GM21526 (cell line): ENCODE results near the gene GNL1.
"Not testable (repeated sequence)": the region's sequence is repeated elsewhere in the genome, so short reads cannot be mapped to it uniquely, and the experiment has no call there.

Experiments
- ATAC-seq: cut with Tn5 transposase; IDR thresholded peaks from one replicate; pipeline ENCODE4 v1.9.1; 2021; ENCODE audit warnings: moderate library complexity; ENCODE audit not compliant: unreplicated experiment, low FRiP score

Gene GNL1

DNA sequence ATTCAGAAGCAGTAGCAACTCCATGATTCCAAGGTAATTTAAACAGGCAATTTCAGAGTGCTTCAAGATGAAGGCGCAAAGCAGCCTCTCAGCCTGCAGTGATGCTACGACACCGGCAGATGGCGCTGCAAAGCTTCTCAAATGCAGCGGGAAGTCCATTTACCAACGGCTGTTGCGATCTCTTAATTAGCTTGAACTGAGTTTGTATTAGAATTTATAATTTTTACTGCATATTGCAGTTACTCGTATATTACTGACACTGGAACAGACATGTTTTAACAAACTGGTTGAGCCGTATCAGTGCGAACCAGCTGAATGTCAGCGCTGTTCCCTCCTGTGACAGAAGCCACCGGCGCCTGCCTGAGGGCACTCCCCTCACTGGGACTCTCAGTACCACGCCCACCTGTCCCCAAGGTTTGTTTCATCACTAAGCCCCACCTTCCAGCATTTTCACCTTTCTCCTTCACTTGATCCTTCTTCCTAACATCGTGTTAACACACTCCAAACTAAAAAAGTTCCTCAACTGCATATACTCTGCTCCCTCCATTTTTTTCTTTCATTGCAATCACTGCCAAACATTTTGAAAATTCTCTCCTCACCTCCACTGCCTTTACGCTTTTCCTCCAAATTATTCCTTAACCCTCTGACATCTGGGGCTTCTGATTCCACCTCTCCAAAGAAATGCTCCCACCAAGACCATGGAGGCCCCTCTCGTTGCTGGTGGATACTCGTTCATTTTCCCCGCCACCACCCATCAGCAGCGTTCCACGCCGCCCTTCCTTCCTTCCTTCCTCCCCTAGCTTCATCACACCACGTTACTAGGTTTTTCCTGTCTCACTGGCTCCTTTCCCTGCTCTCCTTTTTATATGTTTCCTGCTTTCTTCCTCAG is 14.5 kb downstream of the GNL1 start:
- ATAC-seq: no peak

GRCh38 chr6:30537931-30538330 is 18.4 kb downstream of the GNL1 start:
- ATAC-seq: no peak

- no peak for ATAC-seq
Observed at GRCh38 chr6:30533460-30534294, 22.6 kb downstream of the GNL1 start.

DNA sequence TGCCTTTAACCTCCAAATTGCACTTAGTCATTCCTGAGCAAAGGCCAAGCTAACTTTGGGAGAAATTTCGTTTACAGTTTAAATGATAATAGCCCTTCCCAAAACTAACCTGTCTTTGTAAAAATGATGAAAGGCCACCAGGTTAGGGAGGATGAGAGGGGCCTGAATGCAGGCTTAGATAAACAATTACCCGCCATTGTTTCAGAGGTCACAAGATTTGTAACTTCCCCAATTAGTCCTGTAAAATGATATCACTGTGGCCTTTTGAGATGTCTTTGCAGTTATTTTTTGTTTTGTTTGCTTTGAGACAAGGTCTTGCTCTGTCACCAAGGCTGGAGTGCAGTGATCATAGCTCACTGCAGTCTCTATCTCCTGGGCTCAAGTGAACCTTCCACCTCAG is 26.3 kb downstream of the GNL1 start:
- ATAC-seq: no peak

GRCh38 chr6:30529349-30529875 is 26.9 kb downstream of the GNL1 start:
- ATAC-seq: not testable (repeated sequence)

DNA sequence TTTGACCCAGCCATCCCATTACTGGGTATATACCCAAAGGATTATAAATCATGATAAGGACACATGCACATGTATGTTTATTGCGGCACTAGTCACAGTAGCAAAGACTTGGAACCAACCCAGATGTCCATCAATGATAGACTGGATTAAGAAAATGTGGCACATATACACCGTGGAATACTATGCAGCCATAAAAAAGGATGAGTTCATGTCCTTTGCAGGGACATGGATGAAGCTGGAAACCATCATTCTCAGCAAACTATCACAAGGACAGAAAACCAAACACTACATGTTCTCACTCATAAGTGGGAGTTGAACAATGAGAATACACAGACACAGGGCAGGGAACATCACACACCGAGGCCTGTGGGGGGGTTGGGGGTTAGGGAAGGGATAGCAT is 29.8 kb downstream of the GNL1 start:
- not testable (repeated sequence) for ATAC-seq

- ATAC-seq: not testable (repeated sequence)
Observed at GRCh38 chr6:30521952-30522351, 34.3 kb downstream of the GNL1 start.

- ATAC-seq: not testable (repeated sequence)
Observed at GRCh38 chr6:30521082-30521481, 35.2 kb downstream of the GNL1 start.

DNA sequence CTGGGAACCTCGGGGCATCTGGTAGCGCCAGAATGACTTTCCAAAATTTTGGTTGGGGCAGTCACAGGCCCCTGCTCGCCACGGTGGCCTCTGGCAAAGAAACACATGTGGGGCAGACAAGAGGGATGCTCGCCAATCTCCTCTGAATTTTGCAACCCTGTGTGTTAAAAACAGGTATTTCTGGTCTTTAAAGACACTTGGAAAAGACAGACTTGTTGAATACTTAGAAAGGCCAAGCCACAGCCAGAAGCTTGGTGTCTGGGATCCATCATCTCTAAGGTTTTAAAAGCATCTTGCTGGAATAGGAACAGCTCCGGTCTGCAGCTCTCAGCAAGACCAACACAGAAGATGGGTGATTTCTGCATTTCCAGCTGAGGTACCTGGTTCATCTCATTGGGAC is 35.8 kb downstream of the GNL1 start:
- no peak for ATAC-seq

GRCh38 chr6:30518505-30519145 is 37.7 kb downstream of the GNL1 start:
- ATAC-seq: not testable (repeated sequence)

GRCh38 chr6:30517767-30518504 is 38.4 kb downstream of the GNL1 start:
- not testable (repeated sequence) for ATAC-seq

GRCh38 chr6:30516754-30517076 is 39.6 kb downstream of the GNL1 start:
- ATAC-seq: not testable (repeated sequence)

DNA sequence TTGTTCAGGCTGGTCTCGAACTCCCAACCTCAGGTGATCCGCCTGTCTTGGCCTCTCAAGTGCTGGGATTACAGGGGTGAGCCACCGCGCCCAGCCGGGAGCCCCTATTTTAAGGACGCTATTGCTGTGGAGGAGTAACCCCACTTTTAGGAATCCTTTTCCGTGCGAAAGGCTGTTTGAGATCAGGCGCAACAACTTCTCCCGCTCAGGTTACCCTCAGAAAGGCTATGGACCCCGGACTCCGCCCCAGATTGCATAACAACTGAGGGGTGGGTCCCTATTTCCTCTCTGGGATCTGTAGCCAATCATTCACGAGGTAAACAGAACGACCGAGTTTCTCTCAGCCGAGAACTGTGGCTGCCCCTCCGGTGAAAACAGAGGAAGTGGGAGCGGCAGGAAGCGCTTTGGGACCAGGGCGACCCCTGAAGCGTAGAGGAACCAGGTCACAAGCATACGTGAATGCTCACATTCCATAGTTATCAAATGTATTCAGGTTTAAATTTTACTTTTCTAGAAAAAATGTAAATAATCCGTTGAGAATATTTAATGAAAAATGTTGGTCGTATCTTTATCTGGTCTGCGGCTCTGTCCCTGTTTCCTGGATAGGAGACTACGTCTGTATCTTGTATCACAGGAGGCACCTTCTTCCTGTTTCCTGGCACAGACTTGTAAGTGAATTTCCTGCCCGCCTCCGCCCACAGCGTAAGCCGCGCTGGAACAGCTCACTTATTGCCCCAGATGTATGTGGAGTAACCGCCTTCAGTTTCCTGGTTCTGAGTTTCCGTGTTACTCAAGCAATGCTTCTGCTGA is 40.1 kb downstream of the GNL1 start:
- peak; percentile 64 for ATAC-seq

DNA sequence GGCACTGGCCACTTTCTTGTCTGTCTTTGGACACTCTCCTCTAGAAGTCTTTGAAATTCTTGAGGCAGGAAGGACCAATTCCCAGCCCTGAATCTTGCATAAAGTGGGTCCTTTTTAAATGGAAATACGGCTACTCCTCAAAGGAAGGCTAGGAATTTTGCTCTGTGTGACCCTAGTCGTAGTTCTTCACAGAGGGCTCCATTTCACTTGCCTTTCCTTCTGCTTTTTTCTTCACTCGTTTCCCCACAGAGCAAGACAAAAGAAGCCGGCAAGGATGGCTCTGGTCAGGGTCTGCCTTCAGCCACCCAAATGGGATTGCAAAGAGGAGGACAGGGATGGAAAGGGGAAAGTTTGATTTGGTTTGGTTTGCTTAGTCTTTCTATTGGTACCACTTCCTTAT is 41.2 kb downstream of the GNL1 start:
- no peak for ATAC-seq

GRCh38 chr6:30513451-30513850 is 42.8 kb downstream of the GNL1 start:
- ATAC-seq: no peak

- no peak for ATAC-seq
Observed at GRCh38 chr6:30511169-30511546, 45.1 kb downstream of the GNL1 start.

DNA sequence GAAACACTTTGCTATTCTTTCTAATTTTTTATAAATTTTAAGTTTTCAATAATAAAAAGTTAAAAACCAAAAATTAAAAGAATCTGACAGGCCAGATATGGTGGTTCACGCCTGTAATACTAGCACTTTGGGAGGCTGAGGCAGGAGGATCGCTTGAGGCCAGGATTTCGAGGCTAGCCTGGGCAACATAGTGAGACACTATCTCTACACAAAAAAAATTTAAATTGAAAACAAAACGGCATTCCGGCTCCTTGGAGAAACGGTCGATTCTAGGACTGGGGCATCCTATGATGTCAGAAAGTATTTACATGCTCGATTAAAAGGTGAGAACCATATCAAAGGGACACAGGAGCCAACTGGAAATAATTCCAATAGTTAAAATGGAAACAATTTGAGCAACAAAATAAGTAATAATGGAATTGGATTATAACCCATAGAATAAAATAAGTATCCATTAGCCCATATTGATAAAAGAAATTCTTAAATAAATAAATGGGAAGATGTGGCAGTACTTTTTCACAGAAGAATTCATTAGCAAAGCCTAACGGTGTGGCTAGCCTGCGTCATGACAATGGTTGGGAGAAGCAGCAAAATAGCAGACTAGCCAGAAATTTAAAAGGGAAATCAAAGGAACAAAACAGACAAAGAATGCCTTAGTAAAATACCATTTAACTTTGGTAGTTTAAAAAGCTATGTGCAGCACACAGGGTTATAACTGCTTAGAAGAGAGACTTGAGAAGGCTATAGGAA is 45.7 kb downstream of the GNL1 start:
- ATAC-seq: no peak

DNA sequence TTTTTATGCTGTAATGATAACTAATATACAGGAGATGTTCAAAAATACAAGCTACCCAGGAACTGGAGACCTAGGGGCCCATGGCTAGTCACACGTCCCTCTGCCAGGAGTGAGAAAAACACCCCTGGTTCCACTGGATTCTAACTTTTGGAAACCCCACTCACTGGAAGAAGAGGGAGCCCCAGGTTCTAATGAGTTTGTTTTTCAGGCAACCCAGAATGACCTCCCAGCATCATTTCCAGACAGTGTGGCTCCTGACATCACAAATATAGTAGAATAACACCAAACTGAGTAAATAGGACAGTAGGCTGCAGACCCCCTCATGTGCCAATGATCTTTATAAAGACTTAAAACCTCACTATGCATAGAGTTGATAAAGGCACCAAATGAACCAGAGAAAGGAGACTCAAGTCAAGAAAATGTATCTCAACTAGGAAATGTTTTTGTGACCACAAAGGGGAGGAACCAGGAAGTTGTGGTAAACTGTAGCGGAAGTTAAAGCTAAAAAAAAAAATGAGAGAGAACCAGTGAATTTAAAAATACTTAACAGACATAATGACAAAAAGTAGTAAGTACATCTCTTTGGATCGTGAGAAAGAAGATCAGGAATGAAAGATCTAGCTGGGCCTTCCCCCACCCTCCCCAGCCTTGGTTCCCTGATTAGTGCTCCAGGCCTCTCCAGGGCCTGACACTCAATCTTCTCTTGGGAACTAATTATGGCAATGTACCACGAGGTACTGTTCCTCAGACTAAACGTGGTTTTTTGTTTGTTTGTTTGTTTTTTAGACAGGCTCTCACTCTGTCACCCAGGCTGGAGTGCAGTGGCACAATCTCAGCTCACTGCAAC is 47.2 kb downstream of the GNL1 start:
- no peak for ATAC-seq
